Measurements from ENCODE around the gene SPAG16. TPM values are rescaled to one million over a fixed set of nuclear protein-coding genes. Genes with fewer than 3 reads are reported as not detected.

Gene SPAG16
- total RNA-seq (1 to 10 TPM; 2.8 to 3.2 TPM), total RNA-seq (1.7 to 11.8 (median 6.9) reads per million in 172 experiments)
- 11.4 TPM for polyA plus RNA-seq (2013, experiment 1 of 2)
- polyA plus RNA-seq (2013, experiment 2 of 2) = 9.3 TPM

DNA sequence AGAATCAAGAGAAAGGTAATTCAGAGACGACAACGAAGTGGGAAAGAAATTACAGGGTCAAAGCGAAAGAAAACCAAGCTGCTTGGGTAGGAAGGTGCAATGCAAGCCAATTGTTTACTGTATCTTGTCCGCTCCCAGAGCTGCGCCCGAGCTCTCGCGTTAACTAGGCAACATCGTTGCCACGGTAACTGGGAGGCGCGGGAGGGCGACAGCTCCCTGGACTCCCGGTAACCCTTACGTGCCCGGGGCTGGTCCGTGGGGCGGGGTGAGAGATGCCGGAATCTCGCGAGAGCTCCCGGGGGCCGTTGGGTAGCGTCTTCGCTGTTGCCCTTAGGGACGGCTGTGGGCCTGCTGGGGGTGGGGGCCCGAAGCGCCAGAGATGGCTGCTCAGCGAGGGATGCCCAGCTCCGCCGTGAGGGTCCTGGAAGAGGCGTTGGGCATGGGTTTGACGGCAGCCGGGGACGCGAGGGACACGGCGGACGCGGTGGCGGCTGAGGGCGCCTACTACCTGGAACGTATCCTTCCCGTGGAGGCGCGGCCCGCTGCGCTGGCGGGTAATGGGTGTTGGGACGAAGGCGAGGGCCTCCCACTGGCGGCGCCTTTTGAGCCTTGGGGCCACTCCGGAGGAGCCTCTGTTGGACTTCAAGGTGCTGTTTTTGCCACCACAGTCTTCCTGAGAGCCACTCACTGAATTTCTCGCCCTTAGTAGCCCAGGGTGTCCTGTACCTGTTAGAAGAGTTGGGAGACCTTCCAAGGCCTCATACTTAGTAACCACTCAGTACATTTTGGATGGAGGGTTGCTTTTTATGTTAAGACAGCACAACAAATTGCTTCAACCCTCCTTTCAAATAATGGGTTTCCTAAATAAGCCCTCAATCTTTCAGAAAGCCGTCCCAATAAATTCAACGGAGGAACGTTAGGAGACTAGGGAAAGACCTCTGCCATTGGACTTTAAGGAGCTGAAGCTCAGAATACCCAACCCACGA lies at the start of gene SPAG16:
Gene SPAG16, plus strand, starts transcription at position 360 of the 986 bp plus-strand sequence.
- peak within 1 kb of the TSS; percentile 16 to 59 for H3K27ac ChIP-seq (ENCODE audit: low read depth in 1 of 2, low read length in 2 of 2)
- Mint-ChIP-seq H3K9me3 (no peaks in the 10 kb centered on the region), H3K27ac (peak within 1 kb of the TSS; percentile 89), H3K4me3 (peak within 1 kb of the TSS; percentile 93), H3K4me1 (ENCODE audit: low read depth) (peaks cover 53% of the 10 kb centered on the region), H3K27me3 (no peaks in the 10 kb centered on the region), H3K36me3 (ENCODE audit: low read depth) (peaks cover 10% of the 10 kb centered on the region)
- POLR2A ChIA-PET = interaction anchor here (0.8 to 1.8 kb wide), 8 partner anchors 9 to 1525 kb away, joined by 3 to 7 read pairs (median 4); partner anchors contain the start of genes BARD1 and IKZF2
- intact Hi-C loops (cut with DNase I, micrococcal nuclease) = loop anchor here in 1 of 2 experiments (5.0 kb wide), 1 partner anchor 1528 kb away; no protein-coding TSS in a partner anchor
- H3K36me3 ChIP-seq (ENCODE audit: insufficient read depth, low read length) = no peaks in the 10 kb centered on the region
- no peaks in the 10 kb centered on the region for H3K9me3 ChIP-seq (ENCODE audit: control insufficient read depth in 1 of 2, insufficient read depth in 1 of 2, low read length in 2 of 2)
- peaks cover 9% of the 10 kb centered on the region for H3K4me1 ChIP-seq (ENCODE audit: insufficient read depth, low read length)
- TF ChIP-seq, protein P1, sequence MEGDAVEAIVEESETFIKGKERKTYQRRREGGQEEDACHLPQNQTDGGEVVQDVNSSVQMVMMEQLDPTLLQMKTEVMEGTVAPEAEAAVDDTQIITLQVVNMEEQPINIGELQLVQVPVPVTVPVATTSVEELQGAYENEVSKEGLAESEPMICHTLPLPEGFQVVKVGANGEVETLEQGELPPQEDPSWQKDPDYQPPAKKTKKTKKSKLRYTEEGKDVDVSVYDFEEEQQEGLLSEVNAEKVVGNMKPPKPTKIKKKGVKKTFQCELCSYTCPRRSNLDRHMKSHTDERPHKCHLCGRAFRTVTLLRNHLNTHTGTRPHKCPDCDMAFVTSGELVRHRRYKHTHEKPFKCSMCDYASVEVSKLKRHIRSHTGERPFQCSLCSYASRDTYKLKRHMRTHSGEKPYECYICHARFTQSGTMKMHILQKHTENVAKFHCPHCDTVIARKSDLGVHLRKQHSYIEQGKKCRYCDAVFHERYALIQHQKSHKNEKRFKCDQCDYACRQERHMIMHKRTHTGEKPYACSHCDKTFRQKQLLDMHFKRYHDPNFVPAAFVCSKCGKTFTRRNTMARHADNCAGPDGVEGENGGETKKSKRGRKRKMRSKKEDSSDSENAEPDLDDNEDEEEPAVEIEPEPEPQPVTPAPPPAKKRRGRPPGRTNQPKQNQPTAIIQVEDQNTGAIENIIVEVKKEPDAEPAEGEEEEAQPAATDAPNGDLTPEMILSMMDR (IDR thresholded peaks at IDR 0.05) = no peak
- H3K4me3 ChIP-seq (ENCODE audit: low read length) = peak within 1 kb of the TSS; percentile 76
- CTCF ChIA-PET = interaction anchor here (1.1 kb wide), 1 partner anchor 16 kb away, joined by 3 read pairs; no protein-coding TSS in a partner anchor
- DNase-seq (peak; percentile 89 to 98 (median 94)), ATAC-seq (ENCODE audit: poor library complexity) (peak; percentile 95)
- H3K27me3 ChIP-seq (ENCODE audit: control insufficient read depth in 1 of 2, insufficient read depth in 2 of 2, low read length in 2 of 2) = no peaks in the 10 kb centered on the region

DNA sequence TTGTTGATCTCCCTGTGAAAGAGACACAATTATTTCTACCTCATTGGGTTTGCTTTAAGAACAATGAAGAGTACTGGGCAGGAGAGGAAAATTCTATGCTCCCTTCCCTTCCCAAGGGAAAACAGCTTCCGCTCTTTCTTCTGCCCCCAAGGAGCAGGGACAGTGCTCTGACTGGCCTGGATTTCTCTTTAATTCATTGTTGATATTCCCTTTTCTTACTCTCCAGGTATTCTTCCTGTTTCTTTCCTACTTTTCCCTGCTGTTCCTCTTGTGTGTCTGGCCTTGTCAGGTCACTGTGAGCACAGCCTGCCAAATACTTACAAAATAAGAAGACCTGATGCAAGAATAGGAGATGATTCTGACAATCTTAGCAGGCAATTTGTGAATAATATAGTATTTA lies 49.6 kb upstream of the SPAG16 start:
- peak overlapping the region; percentile 68 for H3K27ac Mint-ChIP-seq
- peaks cover 39% of the 10 kb centered on the region for H3K4me1 Mint-ChIP-seq (ENCODE audit: low read depth)

DNA sequence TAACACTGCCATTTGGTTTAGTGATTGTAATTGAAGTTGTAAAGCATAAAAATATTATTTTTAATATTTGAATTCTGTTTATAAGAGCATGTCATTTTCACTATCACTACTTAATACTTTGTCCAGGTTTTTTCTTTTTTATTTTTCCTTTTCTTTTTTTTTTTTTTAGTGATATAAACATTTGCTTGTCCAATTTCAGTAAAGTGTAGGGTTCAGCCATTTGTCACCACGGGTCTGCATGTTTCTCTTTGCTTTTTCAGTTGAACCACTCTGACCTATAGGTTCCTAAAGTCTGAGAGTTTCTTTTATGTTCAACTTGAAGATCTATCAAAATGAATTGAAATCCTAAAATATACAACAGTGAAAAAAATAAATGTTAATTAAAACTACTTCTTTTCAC lies 48.5 kb upstream of the SPAG16 start:
- H3K4me3 ChIP-seq (ENCODE audit: low read length) = no peak overlapping the region
- ATAC-seq (ENCODE audit: poor library complexity) = no peak
- H3K4me1 ChIP-seq (ENCODE audit: insufficient read depth, low read length) = peaks cover 3% of the 10 kb centered on the region
- Mint-ChIP-seq H3K36me3 (ENCODE audit: low read depth) (no peaks in the 10 kb centered on the region), H3K4me3 (no peak overlapping the region), H3K4me1 (ENCODE audit: low read depth) (peaks cover 39% of the 10 kb centered on the region), H3K9me3 (no peaks in the 10 kb centered on the region), H3K27me3 (peaks cover 6% of the 10 kb centered on the region), H3K27ac (no peak overlapping the region)
- H3K27ac ChIP-seq (ENCODE audit: low read depth in 1 of 2, low read length in 2 of 2) = no peak overlapping the region
- POLR2A ChIA-PET = interaction anchor here (1.3 kb wide), 1 partner anchor 86 kb away, joined by 11 read pairs; no protein-coding TSS in a partner anchor
- no peaks in the 10 kb centered on the region for H3K36me3 ChIP-seq (ENCODE audit: insufficient read depth, low read length)
- no peaks in the 10 kb centered on the region for H3K9me3 ChIP-seq (ENCODE audit: control insufficient read depth in 1 of 2, insufficient read depth in 1 of 2, low read length in 2 of 2)
- intact Hi-C loops (cut with DNase I, micrococcal nuclease) = loop anchor here in 1 of 2 experiments (10.0 kb wide), 1 partner anchor 81 kb away; the partner anchor contains the start of gene IKZF2
- no peak for DNase-seq
- H3K27me3 ChIP-seq (ENCODE audit: control insufficient read depth in 1 of 2, insufficient read depth in 2 of 2, low read length in 2 of 2) = no peaks in the 10 kb centered on the region
- TF ChIP-seq, protein P1 (IDR thresholded peaks at IDR 0.05) = no peak
- CTCF ChIA-PET = no interaction called here

More for the DNA sequence above, 49.6 kb upstream of the SPAG16 start:
- Histone ChIP-seq H3K9me3 (ENCODE audit: control insufficient read depth in 1 of 2, insufficient read depth in 1 of 2, low read length in 2 of 2) (no peaks in the 10 kb centered on the region), H3K4me3 (ENCODE audit: low read length) (no peak overlapping the region), H3K27ac (ENCODE audit: low read depth in 1 of 2, low read length in 2 of 2) (no peak overlapping the region), H3K36me3 (ENCODE audit: insufficient read depth, low read length) (no peaks in the 10 kb centered on the region), H3K27me3 (ENCODE audit: control insufficient read depth in 1 of 2, insufficient read depth in 2 of 2, low read length in 2 of 2) (no peaks in the 10 kb centered on the region), H3K4me1 (ENCODE audit: insufficient read depth, low read length) (peaks cover 3% of the 10 kb centered on the region)
- TF ChIP-seq, protein P1 (IDR thresholded peaks at IDR 0.05) = no peak
- Mint-ChIP-seq H3K9me3 (no peaks in the 10 kb centered on the region), H3K4me3 (no peak overlapping the region), H3K36me3 (ENCODE audit: low read depth) (no peaks in the 10 kb centered on the region), H3K27me3 (peaks cover 6% of the 10 kb centered on the region)
- DNase-seq (no peak), ATAC-seq (ENCODE audit: poor library complexity) (no peak)
- POLR2A ChIA-PET = interaction anchor here (0.8 kb wide), 1 partner anchor 83 kb away, joined by 4 read pairs; the partner anchor contains the start of gene IKZF2
- CTCF ChIA-PET = no interaction called here
- intact Hi-C loops (cut with DNase I, micrococcal nuclease) = loop anchor here in 1 of 2 experiments (10.0 kb wide), 1 partner anchor 80 kb away; the partner anchor contains the start of gene IKZF2
